RWPE2 (cell line): Measurements from ENCODE around the gene KIDINS220.

Experiments
- ATAC-seq: fragments of 200-7000 bp; cut with Tn5 transposase; 3 replicates; pipeline ENCODE4 v1.9.1; 2021; ENCODE audit warnings: low read depth
- DNase-seq: peaks from one replicate; pipeline ENCODE4 v3.0.0-alpha.2; 2020; ENCODE audit warnings: low spot score
- H3K27ac ChIP-seq: fragments of 450-650 bp; 2 replicates; pipeline ENCODE4 v1.5.1; 2017; ENCODE audit warnings: mild to moderate bottlenecking; ENCODE audit not compliant: poor library complexity, severe bottlenecking
- H3K27me3 ChIP-seq: fragments of 250-450 bp; sonication (Bioruptor Pico); 2 replicates; pipeline ENCODE4 v1.5.1; 2021; ENCODE audit warnings: mild to moderate bottlenecking, moderate library complexity; ENCODE audit not compliant: insufficient read depth, poor library complexity, severe bottlenecking
- H3K36me3 ChIP-seq: fragments of 250-450 bp; sonication (Bioruptor Pico); 2 replicates; pipeline ENCODE4 v1.5.1; 2020; ENCODE audit warnings: low read depth, mild to moderate bottlenecking, moderate library complexity
- H3K4me1 ChIP-seq: fragments of 250-450 bp; sonication (Bioruptor Pico); 2 replicates; pipeline ENCODE4 v1.5.1; 2021; ENCODE audit warnings: mild to moderate bottlenecking, moderate library complexity; ENCODE audit not compliant: insufficient read depth, poor library complexity, severe bottlenecking
- H3K4me3 ChIP-seq: fragments of 250-450 bp; sonication (Bioruptor Pico); 2 replicates; pipeline ENCODE4 v1.5.1; 2021; ENCODE audit warnings: mild to moderate bottlenecking, moderate library complexity; ENCODE audit not compliant: severe bottlenecking
- H3K9me3 ChIP-seq: fragments of 250-450 bp; sonication (Bioruptor Pico); 2 replicates; pipeline ENCODE4 v1.5.1; 2021; ENCODE audit warnings: mild to moderate bottlenecking, moderate library complexity; ENCODE audit not compliant: severe bottlenecking
- TF ChIP-seq, protein P1 (sequence below): fragments of 450-650 bp; IDR thresholded peaks from one replicate; pipeline ENCODE4 v1.5.1; 2017; ENCODE audit warnings: mild to moderate bottlenecking, moderate library complexity; ENCODE audit not compliant: poor library complexity, severe bottlenecking

The KIDINS220 gene

DNA sequence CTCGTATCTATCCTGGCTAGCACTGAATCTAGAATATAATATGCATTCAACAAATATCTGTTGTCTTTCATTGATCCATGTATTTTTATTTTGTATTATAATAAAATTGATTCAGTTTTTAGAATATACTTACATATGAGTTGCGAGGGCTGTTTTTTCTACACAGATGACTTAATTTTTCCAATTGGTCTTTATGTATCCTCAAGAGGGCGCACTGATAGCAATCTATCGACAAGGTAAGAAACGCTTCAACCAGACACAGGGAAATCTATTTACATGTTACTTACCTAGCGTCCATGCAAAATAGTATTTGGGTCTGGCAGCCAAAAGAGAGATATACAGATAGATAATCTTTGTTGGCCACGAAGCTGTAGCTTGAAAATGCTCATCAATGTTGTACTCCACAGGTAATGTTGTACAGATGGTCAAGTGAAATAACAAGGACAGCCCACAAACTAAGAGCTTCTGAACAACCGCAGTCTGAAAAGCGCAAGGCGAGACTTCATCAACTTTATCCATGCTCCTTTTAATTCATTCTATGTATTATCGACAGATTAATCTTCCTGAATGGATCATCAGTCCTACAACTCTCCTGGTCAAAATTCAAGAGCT, 35.5 kb upstream of the KIDINS220 start:
- H3K27ac ChIP-seq, result no peak overlapping the region
- no peaks in the 10 kb centered on the region for H3K9me3 ChIP-seq
- TF ChIP-seq, protein P1, sequence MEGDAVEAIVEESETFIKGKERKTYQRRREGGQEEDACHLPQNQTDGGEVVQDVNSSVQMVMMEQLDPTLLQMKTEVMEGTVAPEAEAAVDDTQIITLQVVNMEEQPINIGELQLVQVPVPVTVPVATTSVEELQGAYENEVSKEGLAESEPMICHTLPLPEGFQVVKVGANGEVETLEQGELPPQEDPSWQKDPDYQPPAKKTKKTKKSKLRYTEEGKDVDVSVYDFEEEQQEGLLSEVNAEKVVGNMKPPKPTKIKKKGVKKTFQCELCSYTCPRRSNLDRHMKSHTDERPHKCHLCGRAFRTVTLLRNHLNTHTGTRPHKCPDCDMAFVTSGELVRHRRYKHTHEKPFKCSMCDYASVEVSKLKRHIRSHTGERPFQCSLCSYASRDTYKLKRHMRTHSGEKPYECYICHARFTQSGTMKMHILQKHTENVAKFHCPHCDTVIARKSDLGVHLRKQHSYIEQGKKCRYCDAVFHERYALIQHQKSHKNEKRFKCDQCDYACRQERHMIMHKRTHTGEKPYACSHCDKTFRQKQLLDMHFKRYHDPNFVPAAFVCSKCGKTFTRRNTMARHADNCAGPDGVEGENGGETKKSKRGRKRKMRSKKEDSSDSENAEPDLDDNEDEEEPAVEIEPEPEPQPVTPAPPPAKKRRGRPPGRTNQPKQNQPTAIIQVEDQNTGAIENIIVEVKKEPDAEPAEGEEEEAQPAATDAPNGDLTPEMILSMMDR, result peak; percentile 86
- DNase-seq, result no peak
- no peak overlapping the region for H3K4me3 ChIP-seq
- H3K4me1 ChIP-seq, result no peaks in the 10 kb centered on the region
- H3K27me3 ChIP-seq, result no peaks in the 10 kb centered on the region
- peaks cover 53% of the 10 kb centered on the region for H3K36me3 ChIP-seq
- ATAC-seq, result 0 out of 3 replicates have a peak, but pooled peaks have one; percentile 31

DNA sequence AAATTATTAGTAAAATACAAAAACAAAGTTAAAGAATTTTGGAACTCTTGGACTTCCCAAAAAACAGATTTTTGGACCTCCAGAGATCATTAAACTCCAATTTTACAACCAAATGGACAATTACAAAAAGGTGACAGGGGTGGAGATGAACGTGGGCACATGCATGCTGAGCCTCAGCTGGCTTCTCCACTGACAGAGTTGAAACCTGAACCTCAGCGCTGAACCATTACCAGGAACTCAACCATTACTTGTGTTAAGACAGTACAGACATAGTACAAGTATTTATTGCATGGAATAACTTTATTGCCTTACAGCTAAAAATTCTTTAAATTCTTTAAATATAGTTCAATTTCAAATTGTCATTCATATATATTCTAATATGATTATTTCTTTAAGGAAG, 33.0 kb upstream of the KIDINS220 start:
- H3K27me3 ChIP-seq, result no peaks in the 10 kb centered on the region
- peaks cover 45% of the 10 kb centered on the region for H3K36me3 ChIP-seq
- no peak overlapping the region for H3K27ac ChIP-seq
- no peaks in the 10 kb centered on the region for H3K4me1 ChIP-seq
- TF ChIP-seq, protein P1, result no peak
- no peaks in the 10 kb centered on the region for H3K9me3 ChIP-seq
- no peak for DNase-seq
- no peak for ATAC-seq
- no peak overlapping the region for H3K4me3 ChIP-seq

DNA sequence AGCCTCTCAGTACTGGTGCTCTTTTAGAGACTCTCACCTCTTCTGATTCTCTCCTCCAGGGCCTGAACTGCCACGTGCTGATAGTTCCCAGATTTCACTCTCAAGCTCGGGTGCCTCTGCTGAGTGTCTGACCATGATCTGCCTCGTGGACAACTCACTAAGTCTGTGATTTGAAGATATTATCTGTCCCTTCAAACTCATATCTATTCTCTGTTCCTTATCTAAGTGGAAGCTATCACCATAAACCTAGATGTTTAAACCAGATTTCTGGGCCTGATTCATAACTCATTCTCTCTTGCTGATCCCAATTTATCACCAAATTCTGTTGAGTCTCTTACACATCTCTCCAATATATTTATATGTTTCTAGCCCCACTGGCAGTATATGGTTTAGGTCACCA, 29.9 kb upstream of the KIDINS220 start:
- TF ChIP-seq, protein P1, result no peak
- DNase-seq (no peak), ATAC-seq (no peak)
- Histone ChIP-seq H3K27ac (no peak overlapping the region), H3K4me1 (no peaks in the 10 kb centered on the region), H3K9me3 (no peaks in the 10 kb centered on the region), H3K36me3 (peaks cover 28% of the 10 kb centered on the region), H3K4me3 (no peak overlapping the region), H3K27me3 (no peaks in the 10 kb centered on the region)

DNA sequence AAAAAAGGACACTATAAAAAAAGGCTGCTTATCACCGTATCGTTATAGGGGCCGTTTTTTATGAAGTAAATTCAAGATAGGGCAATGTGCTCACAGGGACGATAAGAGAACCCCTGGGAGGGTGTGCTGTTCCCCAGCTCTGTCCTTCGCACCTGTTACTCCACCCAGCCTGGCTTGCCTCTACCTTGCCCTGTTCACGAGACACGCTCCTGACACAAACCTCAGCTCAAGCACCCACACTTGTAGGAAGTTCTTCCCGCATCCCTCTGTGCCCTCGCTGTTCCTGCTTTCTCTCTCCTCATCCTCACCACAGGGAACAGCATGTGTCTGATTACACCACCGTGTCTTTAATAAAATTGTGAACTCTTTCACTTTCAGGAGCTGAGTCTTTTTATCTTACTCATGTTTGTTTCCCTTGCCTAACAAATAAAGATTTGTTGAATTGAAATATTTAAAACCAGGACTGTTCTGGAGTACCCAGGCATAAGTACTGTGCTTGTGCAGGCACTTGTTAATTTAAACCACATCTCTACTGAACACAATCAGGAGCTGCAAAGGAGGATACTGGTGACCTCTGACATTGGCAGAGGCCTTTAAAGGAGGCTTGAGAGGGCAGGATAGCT, 26.0 kb upstream of the KIDINS220 start:
- no peak for DNase-seq
- Histone ChIP-seq H3K4me1 (peaks cover 9% of the 10 kb centered on the region), H3K27me3 (no peaks in the 10 kb centered on the region), H3K36me3 (peaks cover 17% of the 10 kb centered on the region), H3K9me3 (no peaks in the 10 kb centered on the region), H3K4me3 (no peak overlapping the region), H3K27ac (no peak overlapping the region)
- ATAC-seq, result no peak
- TF ChIP-seq, protein P1, result no peak

DNA sequence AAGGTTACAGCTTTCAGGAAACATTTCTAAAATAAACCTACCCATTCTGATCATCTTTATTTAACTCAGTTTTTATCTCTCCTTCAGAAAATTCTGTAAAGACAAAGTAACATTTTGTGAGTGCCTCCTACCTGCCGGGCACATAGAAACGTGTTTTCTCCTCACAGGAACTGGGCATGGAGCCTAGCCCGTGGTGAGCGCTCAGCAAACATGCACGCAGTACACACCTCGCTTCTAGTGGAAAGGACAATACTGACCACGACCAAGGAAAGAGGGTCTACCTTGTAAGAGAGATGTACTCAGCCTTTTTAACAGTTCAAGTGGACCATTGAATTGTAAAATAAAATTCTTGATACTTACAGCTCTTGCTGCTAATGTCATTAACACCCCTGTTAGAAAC, 24.8 kb upstream of the KIDINS220 start:
- Histone ChIP-seq H3K27ac (no peak overlapping the region), H3K4me3 (no peak overlapping the region), H3K27me3 (no peaks in the 10 kb centered on the region), H3K36me3 (peaks cover 19% of the 10 kb centered on the region), H3K4me1 (peaks cover 9% of the 10 kb centered on the region), H3K9me3 (no peaks in the 10 kb centered on the region)
- TF ChIP-seq, protein P1, result no peak
- ATAC-seq (no peak), DNase-seq (no peak)
